Measurements from ENCODE around the gene AKT1S1.
A peak's percentile ranks its signal among the peaks of the same experiment; 100 is the strongest.

The AKT1S1 gene

GRCh38 chr19:49891393-49891792, 14.2 kb upstream of the AKT1S1 start:
- Mint-ChIP-seq H3K27me3 (ENCODE audit: low read depth) (no peaks in the 10 kb centered on the region), H3K9me3 (no peaks in the 10 kb centered on the region), H3K4me3 (peak overlapping the region; percentile 10), H3K4me1 (ENCODE audit: low read depth) (peaks cover 23% of the 10 kb centered on the region), H3K36me3 (ENCODE audit: low read depth) (peaks cover 10% of the 10 kb centered on the region), H3K27ac (no peak overlapping the region)

GRCh38 chr19:49890349-49891311, 13.5 kb upstream of the AKT1S1 start:
- peaks cover 11% of the 10 kb centered on the region for H3K36me3 Mint-ChIP-seq (ENCODE audit: low read depth)
- H3K27ac Mint-ChIP-seq: peak overlapping the region; percentile 77

GRCh38 chr19:49889687-49890348, 12.7 kb upstream of the AKT1S1 start:
- peaks cover 13% of the 10 kb centered on the region for H3K4me1 Mint-ChIP-seq (ENCODE audit: low read depth)
- H3K27me3 Mint-ChIP-seq (ENCODE audit: low read depth): no peaks in the 10 kb centered on the region
- peaks cover 13% of the 10 kb centered on the region for H3K36me3 Mint-ChIP-seq (ENCODE audit: low read depth)
- H3K4me3 Mint-ChIP-seq: peak overlapping the region; percentile 75
- H3K9me3 Mint-ChIP-seq: no peaks in the 10 kb centered on the region
- peak overlapping the region; percentile 77 for H3K27ac Mint-ChIP-seq

More at GRCh38 chr19:49890349-49891311, 13.5 kb upstream of the AKT1S1 start:
- Mint-ChIP-seq H3K4me1 (ENCODE audit: low read depth) (peaks cover 15% of the 10 kb centered on the region), H3K27me3 (ENCODE audit: low read depth) (no peaks in the 10 kb centered on the region), H3K4me3 (peak overlapping the region; percentile 75), H3K9me3 (no peaks in the 10 kb centered on the region)

- Mint-ChIP-seq H3K4me1 (ENCODE audit: low read depth) (peaks cover 14% of the 10 kb centered on the region), H3K4me3 (no peak overlapping the region), H3K27me3 (ENCODE audit: low read depth) (no peaks in the 10 kb centered on the region), H3K9me3 (no peaks in the 10 kb centered on the region), H3K27ac (no peak overlapping the region), H3K36me3 (ENCODE audit: low read depth) (peaks cover 18% of the 10 kb centered on the region)
Observed at GRCh38 chr19:49889038-49889686, 12.0 kb upstream of the AKT1S1 start.

GRCh38 chr19:49888510-49888824, 11.3 kb upstream of the AKT1S1 start:
- Mint-ChIP-seq H3K36me3 (ENCODE audit: low read depth) (peaks cover 22% of the 10 kb centered on the region), H3K4me3 (no peak overlapping the region), H3K27me3 (ENCODE audit: low read depth) (no peaks in the 10 kb centered on the region), H3K4me1 (ENCODE audit: low read depth) (peaks cover 14% of the 10 kb centered on the region), H3K27ac (no peak overlapping the region), H3K9me3 (no peaks in the 10 kb centered on the region)

GRCh38 chr19:49887665-49888509, 10.7 kb upstream of the AKT1S1 start:
- Mint-ChIP-seq H3K27ac (no peak overlapping the region), H3K27me3 (ENCODE audit: low read depth) (no peaks in the 10 kb centered on the region), H3K36me3 (ENCODE audit: low read depth) (peaks cover 25% of the 10 kb centered on the region), H3K4me3 (no peak overlapping the region), H3K9me3 (no peaks in the 10 kb centered on the region), H3K4me1 (ENCODE audit: low read depth) (peaks cover 11% of the 10 kb centered on the region)

GRCh38 chr19:49887037-49887664, 10.0 kb upstream of the AKT1S1 start:
- H3K27ac Mint-ChIP-seq: no peak overlapping the region

GRCh38 chr19:49884760-49885159, 7.6 kb upstream of the AKT1S1 start:
- Mint-ChIP-seq H3K27me3 (ENCODE audit: low read depth) (no peaks in the 10 kb centered on the region), H3K27ac (no peak overlapping the region), H3K9me3 (no peaks in the 10 kb centered on the region), H3K4me3 (no peak overlapping the region), H3K36me3 (ENCODE audit: low read depth) (peaks cover 34% of the 10 kb centered on the region), H3K4me1 (ENCODE audit: low read depth) (peaks cover 2% of the 10 kb centered on the region)

More at GRCh38 chr19:49887037-49887664, 10.0 kb upstream of the AKT1S1 start:
- Mint-ChIP-seq H3K36me3 (ENCODE audit: low read depth) (peaks cover 32% of the 10 kb centered on the region), H3K4me1 (ENCODE audit: low read depth) (peaks cover 5% of the 10 kb centered on the region), H3K4me3 (no peak overlapping the region), H3K9me3 (no peaks in the 10 kb centered on the region), H3K27me3 (ENCODE audit: low read depth) (no peaks in the 10 kb centered on the region)

GRCh38 chr19:49884109-49884508, 7.0 kb upstream of the AKT1S1 start:
- H3K4me3 Mint-ChIP-seq: no peak overlapping the region
- H3K27ac Mint-ChIP-seq: no peak overlapping the region
- no peaks in the 10 kb centered on the region for H3K27me3 Mint-ChIP-seq (ENCODE audit: low read depth)
- peaks cover 30% of the 10 kb centered on the region for H3K36me3 Mint-ChIP-seq (ENCODE audit: low read depth)
- peaks cover 6% of the 10 kb centered on the region for H3K4me1 Mint-ChIP-seq (ENCODE audit: low read depth)
- no peaks in the 10 kb centered on the region for H3K9me3 Mint-ChIP-seq

- Mint-ChIP-seq H3K9me3 (no peaks in the 10 kb centered on the region), H3K36me3 (ENCODE audit: low read depth) (peaks cover 29% of the 10 kb centered on the region), H3K27me3 (ENCODE audit: low read depth) (no peaks in the 10 kb centered on the region), H3K27ac (no peak overlapping the region), H3K4me1 (ENCODE audit: low read depth) (peaks cover 14% of the 10 kb centered on the region), H3K4me3 (no peak overlapping the region)
Observed at GRCh38 chr19:49883094-49883493, 5.9 kb upstream of the AKT1S1 start.

GRCh38 chr19:49882643-49883042, 5.5 kb upstream of the AKT1S1 start:
- no peak overlapping the region for H3K4me3 Mint-ChIP-seq
- no peaks in the 10 kb centered on the region for H3K9me3 Mint-ChIP-seq
- H3K27ac Mint-ChIP-seq: no peak overlapping the region
- H3K36me3 Mint-ChIP-seq (ENCODE audit: low read depth): peaks cover 31% of the 10 kb centered on the region
- peaks cover 17% of the 10 kb centered on the region for H3K4me1 Mint-ChIP-seq (ENCODE audit: low read depth)
- no peaks in the 10 kb centered on the region for H3K27me3 Mint-ChIP-seq (ENCODE audit: low read depth)

- no peaks in the 10 kb centered on the region for H3K27me3 Mint-ChIP-seq (ENCODE audit: low read depth)
- no peaks in the 10 kb centered on the region for H3K9me3 Mint-ChIP-seq
- H3K4me3 Mint-ChIP-seq: no peak overlapping the region
- no peak overlapping the region for H3K27ac Mint-ChIP-seq
- peaks cover 17% of the 10 kb centered on the region for H3K4me1 Mint-ChIP-seq (ENCODE audit: low read depth)
- peaks cover 31% of the 10 kb centered on the region for H3K36me3 Mint-ChIP-seq (ENCODE audit: low read depth)
Observed at GRCh38 chr19:49881672-49882394, 4.7 kb upstream of the AKT1S1 start.

- H3K4me1 Mint-ChIP-seq (ENCODE audit: low read depth): peaks cover 17% of the 10 kb centered on the region
- no peaks in the 10 kb centered on the region for H3K27me3 Mint-ChIP-seq (ENCODE audit: low read depth)
- H3K36me3 Mint-ChIP-seq (ENCODE audit: low read depth): peaks cover 28% of the 10 kb centered on the region
- no peak overlapping the region for H3K4me3 Mint-ChIP-seq
- no peak overlapping the region for H3K27ac Mint-ChIP-seq
- no peaks in the 10 kb centered on the region for H3K9me3 Mint-ChIP-seq
Observed at GRCh38 chr19:49881186-49881585, 4.0 kb upstream of the AKT1S1 start.
